ENCODE data around the gene KCNT2. TPM values are rescaled to one million over a fixed set of nuclear protein-coding genes. Genes with fewer than 3 reads are reported as not detected.

KCNT2 gene
- total and polyA plus RNA-seq, 4 donors, result 1.7 to 11.2 (median 6.8) TPM

- Histone ChIP-seq H3K4me3 (ENCODE audit: low read depth in 1 of 3, low read length in 3 of 3) (no peak overlapping the region), H3K9ac (ENCODE audit: low read depth in 1 of 2, low read length in 2 of 2) (no peak overlapping the region), H3K36me3 (ENCODE audit: control insufficient read depth in 4 of 4, insufficient read depth in 3 of 4, low read depth in 1 of 4, low read length in 3 of 4) (no peaks in the 10 kb centered on the region), H3K9me3 (ENCODE audit: control insufficient read depth in 4 of 4, low read length in 3 of 4) (no peaks in the 10 kb centered on the region), H3K27me3 (ENCODE audit: control insufficient read depth in 4 of 4, insufficient read depth in 4 of 4, low read length in 3 of 4) (no peaks in the 10 kb centered on the region), H3K4me1 (ENCODE audit: control insufficient read depth in 4 of 4, insufficient read depth in 4 of 4, low read length in 3 of 4) (peaks cover 2 to 10% (median 7%) of the 10 kb centered on the region in 4 donors), H3K27ac (ENCODE audit: low read depth in 1 of 2, low read length in 2 of 2) (no peak overlapping the region)
- 66% methylated on average over 3 of the region's 3 CpGs for WGBS
- DNase-seq (ENCODE audit: low spot score), result no peak
- TF ChIP-seq YY1 (IDR thresholded peaks at IDR 0.05) (peak; percentile 57), SP1 (IDR thresholded peaks at IDR 0.05) (no peak), REST (IDR thresholded peaks at IDR 0.05) (no peak), CTCF (IDR thresholded peaks at IDR 0.05; ENCODE audit: low read depth, low read length, missing input control) (peak; percentile 58), ZBTB33 (IDR thresholded peaks at IDR 0.05) (peak; percentile 11), RAD21 (IDR thresholded peaks at IDR 0.05) (peak; percentile 90 to 91)
Measured at GRCh38 chr1:196355206-196355786, 252.9 kb downstream of the KCNT2 start.

- Histone ChIP-seq H3K4me1 (ENCODE audit: control insufficient read depth in 4 of 4, insufficient read depth in 4 of 4, low read length in 3 of 4) (no peaks in the 10 kb centered on the region), H3K4me3 (ENCODE audit: low read depth in 1 of 3, low read length in 3 of 3) (no peak overlapping the region), H3K9ac (ENCODE audit: low read depth in 1 of 2, low read length in 2 of 2) (no peak overlapping the region), H3K36me3 (ENCODE audit: control insufficient read depth in 4 of 4, insufficient read depth in 3 of 4, low read depth in 1 of 4, low read length in 3 of 4) (peaks cover 0 to under 1% (median under 1%) of the 10 kb centered on the region in 4 donors), H3K9me3 (ENCODE audit: control insufficient read depth in 4 of 4, low read length in 3 of 4) (no peaks in the 10 kb centered on the region), H3K27ac (ENCODE audit: low read depth in 1 of 2, low read length in 2 of 2) (no peak overlapping the region), H3K27me3 (ENCODE audit: control insufficient read depth in 4 of 4, insufficient read depth in 4 of 4, low read length in 3 of 4) (no peaks in the 10 kb centered on the region)
- no peak for TF ChIP-seq HNF4A (conservative IDR thresholded peaks at IDR 0.05)
- TF ChIP-seq NR2F2 (IDR thresholded peaks at IDR 0.05), result no peak
- TF ChIP-seq FOXA2 (IDR thresholded peaks at IDR 0.05), result no peak
- no peak for TF ChIP-seq REST (IDR thresholded peaks at IDR 0.05)
- TF ChIP-seq RAD21 (IDR thresholded peaks at IDR 0.05), result no peak
- no peak for TF ChIP-seq JUND (IDR thresholded peaks at IDR 0.05)
- no peak for TF ChIP-seq EGR1 (IDR thresholded peaks at IDR 0.05; ENCODE audit: low read depth in 2 of 2)
- 78% methylated on average over 2 of the region's 2 CpGs for WGBS
- no peak for DNase-seq (ENCODE audit: low spot score)
Measured at GRCh38 chr1:196344453-196344852, 263.8 kb downstream of the KCNT2 start.

All from liver (tissue), 9 donors.